ENCODE results near the gene TENM3. TPM values are rescaled to one million over a fixed set of nuclear protein-coding genes. Genes with fewer than 3 reads are reported as not detected.

Gene TENM3
- total RNA-seq, 1 experiment from 2014 or later: 71.0 TPM

DNA sequence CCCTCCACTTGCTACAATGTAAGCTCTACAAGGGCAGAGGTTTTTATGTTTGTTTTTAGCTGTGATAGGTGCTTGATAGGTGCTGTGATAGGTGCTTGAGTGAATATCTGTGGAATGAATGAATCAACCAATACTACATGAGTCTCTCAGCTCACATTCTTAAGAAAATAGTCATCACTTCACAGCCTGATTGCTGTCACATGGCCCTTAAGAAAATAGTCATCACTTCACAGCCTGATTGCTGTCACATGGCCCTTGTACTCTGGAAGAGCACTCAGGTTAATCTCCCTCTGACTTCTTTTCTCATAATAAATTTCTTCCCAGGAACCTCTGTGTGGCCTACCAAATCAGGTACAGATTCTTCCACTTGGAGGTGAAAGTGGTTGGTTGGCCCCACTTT, 335.2 kb downstream of the TENM3 start (continued):
- TF ChIP-seq, protein P1, sequence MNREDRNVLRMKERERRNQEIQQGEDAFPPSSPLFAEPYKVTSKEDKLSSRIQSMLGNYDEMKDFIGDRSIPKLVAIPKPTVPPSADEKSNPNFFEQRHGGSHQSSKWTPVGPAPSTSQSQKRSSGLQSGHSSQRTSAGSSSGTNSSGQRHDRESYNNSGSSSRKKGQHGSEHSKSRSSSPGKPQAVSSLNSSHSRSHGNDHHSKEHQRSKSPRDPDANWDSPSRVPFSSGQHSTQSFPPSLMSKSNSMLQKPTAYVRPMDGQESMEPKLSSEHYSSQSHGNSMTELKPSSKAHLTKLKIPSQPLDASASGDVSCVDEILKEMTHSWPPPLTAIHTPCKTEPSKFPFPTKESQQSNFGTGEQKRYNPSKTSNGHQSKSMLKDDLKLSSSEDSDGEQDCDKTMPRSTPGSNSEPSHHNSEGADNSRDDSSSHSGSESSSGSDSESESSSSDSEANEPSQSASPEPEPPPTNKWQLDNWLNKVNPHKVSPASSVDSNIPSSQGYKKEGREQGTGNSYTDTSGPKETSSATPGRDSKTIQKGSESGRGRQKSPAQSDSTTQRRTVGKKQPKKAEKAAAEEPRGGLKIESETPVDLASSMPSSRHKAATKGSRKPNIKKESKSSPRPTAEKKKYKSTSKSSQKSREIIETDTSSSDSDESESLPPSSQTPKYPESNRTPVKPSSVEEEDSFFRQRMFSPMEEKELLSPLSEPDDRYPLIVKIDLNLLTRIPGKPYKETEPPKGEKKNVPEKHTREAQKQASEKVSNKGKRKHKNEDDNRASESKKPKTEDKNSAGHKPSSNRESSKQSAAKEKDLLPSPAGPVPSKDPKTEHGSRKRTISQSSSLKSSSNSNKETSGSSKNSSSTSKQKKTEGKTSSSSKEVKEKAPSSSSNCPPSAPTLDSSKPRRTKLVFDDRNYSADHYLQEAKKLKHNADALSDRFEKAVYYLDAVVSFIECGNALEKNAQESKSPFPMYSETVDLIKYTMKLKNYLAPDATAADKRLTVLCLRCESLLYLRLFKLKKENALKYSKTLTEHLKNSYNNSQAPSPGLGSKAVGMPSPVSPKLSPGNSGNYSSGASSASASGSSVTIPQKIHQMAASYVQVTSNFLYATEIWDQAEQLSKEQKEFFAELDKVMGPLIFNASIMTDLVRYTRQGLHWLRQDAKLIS (CRISPR knock-in tag; IDR thresholded peaks at IDR 0.05; ENCODE audit: borderline replicate concordance): no peak
- TF ChIP-seq, protein P2, sequence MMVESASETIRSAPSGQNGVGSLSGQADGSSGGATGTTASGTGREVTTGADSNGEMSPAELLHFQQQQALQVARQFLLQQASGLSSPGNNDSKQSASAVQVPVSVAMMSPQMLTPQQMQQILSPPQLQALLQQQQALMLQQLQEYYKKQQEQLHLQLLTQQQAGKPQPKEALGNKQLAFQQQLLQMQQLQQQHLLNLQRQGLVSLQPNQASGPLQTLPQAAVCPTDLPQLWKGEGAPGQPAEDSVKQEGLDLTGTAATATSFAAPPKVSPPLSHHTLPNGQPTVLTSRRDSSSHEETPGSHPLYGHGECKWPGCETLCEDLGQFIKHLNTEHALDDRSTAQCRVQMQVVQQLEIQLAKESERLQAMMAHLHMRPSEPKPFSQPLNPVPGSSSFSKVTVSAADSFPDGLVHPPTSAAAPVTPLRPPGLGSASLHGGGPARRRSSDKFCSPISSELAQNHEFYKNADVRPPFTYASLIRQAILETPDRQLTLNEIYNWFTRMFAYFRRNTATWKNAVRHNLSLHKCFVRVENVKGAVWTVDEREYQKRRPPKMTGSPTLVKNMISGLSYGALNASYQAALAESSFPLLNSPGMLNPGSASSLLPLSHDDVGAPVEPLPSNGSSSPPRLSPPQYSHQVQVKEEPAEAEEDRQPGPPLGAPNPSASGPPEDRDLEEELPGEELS (CRISPR knock-in tag; IDR thresholded peaks at IDR 0.05): no peak
- TF ChIP-seq GRHL2 (CRISPR knock-in tag; IDR thresholded peaks at IDR 0.05; ENCODE audit: insufficient replicate concordance, severe bottlenecking) (no peak), HMGA2 (CRISPR knock-in tag; IDR thresholded peaks at IDR 0.05) (no peak)

DNA sequence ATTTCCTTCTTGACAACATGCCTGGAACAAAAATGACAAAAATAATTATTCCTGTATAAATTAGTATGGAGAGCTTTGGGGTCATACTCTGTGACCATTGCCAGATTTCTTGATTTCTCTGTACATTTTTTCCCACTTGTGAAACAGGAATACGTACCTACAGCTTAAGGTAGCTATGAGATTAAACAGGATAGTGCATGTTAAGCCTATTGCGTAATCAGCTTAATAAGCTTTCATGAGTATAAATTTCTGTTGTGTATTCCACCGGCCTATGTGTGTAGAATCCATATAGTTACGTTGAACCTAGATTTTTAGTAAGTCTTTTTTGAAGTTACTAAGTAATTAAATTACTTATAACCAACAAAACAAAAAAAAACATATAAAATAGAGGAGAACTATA, 339.0 kb downstream of the TENM3 start:
- no peak for ATAC-seq
- TF ChIP-seq RELA (CRISPR knock-in tag; IDR thresholded peaks at IDR 0.05; ENCODE audit: borderline replicate concordance): no peak
- TF ChIP-seq NFATC4 (CRISPR knock-in tag; IDR thresholded peaks at IDR 0.05): no peak
- no peak for TF ChIP-seq EMX1 (CRISPR knock-in tag; IDR thresholded peaks at IDR 0.05)
- no peak for TF ChIP-seq NR2C2 (CRISPR knock-in tag; IDR thresholded peaks at IDR 0.05)
- TF ChIP-seq, protein P3, sequence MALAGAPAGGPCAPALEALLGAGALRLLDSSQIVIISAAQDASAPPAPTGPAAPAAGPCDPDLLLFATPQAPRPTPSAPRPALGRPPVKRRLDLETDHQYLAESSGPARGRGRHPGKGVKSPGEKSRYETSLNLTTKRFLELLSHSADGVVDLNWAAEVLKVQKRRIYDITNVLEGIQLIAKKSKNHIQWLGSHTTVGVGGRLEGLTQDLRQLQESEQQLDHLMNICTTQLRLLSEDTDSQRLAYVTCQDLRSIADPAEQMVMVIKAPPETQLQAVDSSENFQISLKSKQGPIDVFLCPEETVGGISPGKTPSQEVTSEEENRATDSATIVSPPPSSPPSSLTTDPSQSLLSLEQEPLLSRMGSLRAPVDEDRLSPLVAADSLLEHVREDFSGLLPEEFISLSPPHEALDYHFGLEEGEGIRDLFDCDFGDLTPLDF (CRISPR knock-in tag; IDR thresholded peaks at IDR 0.05): no peak
- TF ChIP-seq NFYB (CRISPR knock-in tag; conservative IDR thresholded peaks at IDR 0.05; ENCODE audit: low read depth): no peak
- TF ChIP-seq, protein P4, sequence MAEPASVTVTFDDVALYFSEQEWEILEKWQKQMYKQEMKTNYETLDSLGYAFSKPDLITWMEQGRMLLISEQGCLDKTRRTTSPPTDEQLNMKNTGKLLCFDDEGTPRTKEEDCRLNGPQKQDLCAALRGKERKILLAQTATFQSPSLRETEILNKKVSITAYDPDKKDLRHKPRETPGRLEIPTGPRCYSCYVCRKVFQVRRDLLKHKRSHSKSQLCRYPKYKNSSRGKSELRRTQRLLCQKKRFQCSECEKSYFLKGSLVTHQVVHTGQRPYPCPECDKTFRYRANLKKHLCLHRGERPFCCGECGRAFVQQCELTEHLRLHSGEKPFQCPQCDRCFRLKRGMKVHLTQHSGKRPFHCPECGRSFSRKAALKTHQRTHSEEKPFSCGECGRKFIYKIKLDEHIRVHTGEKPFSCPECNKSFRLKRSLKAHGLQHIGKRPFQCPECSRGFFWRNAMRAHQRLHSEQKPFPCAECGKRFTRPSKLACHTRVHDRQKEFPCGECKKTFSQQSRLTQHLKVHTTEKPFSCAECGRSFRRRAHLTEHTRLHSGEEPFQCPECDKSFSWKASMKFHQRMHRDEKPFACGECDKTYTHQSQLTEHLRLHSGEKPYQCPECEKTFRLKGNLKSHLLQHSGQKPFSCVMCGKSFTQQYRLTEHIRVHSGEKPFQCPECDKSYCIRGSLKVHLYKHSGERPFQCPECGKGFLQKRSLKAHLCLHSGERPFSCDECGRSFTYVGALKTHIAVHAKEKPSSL (CRISPR knock-in tag; conservative IDR thresholded peaks at IDR 0.05): no peak
- TF ChIP-seq KAT7 (CRISPR knock-in tag; IDR thresholded peaks at IDR 0.05; ENCODE audit: borderline replicate concordance): no peak
- TF ChIP-seq MYBL2 (CRISPR knock-in tag; IDR thresholded peaks at IDR 0.05): no peak
- TF ChIP-seq, protein P5, sequence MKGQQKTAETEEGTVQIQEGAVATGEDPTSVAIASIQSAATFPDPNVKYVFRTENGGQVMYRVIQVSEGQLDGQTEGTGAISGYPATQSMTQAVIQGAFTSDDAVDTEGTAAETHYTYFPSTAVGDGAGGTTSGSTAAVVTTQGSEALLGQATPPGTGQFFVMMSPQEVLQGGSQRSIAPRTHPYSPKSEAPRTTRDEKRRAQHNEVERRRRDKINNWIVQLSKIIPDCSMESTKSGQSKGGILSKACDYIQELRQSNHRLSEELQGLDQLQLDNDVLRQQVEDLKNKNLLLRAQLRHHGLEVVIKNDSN (CRISPR knock-in tag; IDR thresholded peaks at IDR 0.05): no peak
- TF ChIP-seq, protein P6, sequence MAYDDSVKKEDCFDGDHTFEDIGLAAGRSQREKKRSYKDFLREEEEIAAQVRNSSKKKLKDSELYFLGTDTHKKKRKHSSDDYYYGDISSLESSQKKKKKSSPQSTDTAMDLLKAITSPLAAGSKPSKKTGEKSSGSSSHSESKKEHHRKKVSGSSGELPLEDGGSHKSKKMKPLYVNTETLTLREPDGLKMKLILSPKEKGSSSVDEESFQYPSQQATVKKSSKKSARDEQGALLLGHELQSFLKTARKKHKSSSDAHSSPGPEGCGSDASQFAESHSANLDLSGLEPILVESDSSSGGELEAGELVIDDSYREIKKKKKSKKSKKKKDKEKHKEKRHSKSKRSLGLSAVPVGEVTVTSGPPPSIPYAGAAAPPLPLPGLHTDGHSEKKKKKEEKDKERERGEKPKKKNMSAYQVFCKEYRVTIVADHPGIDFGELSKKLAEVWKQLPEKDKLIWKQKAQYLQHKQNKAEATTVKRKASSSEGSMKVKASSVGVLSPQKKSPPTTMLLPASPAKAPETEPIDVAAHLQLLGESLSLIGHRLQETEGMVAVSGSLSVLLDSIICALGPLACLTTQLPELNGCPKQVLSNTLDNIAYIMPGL (CRISPR knock-in tag; IDR thresholded peaks at IDR 0.05): no peak
- no peak for TF ChIP-seq ZNF121 (CRISPR knock-in tag; IDR thresholded peaks at IDR 0.05)
- H3K4me3 Mint-ChIP-seq: no peak overlapping the region
- CTCF ChIA-PET: no interaction called here
- H3K27ac Mint-ChIP-seq: peak overlapping the region; percentile 31; the same call in 1 of the 2 replicates
- H3K9me3 Mint-ChIP-seq: no peaks in the 10 kb centered on the region
- POLR2A ChIA-PET: no interaction called here
- H3K4me1 Mint-ChIP-seq: peaks cover 30% of the 10 kb centered on the region
- H3K27me3 Mint-ChIP-seq (ENCODE audit: low read depth): no peaks in the 10 kb centered on the region
- no peak for DNase-seq (ENCODE audit: low spot score)
- peaks cover 5% of the 10 kb centered on the region for H3K36me3 Mint-ChIP-seq
